Left kidney (tissue), 2 donors: ENCODE results near the gene SLC2A6. TPM values are rescaled to one million over a fixed set of nuclear protein-coding genes. Genes with fewer than 3 reads are reported as not detected.

Source experiments
- DNase-seq: peaks from one replicate; pipeline ENCODE4 v3.0.0-alpha.2; 2013
- polyA plus RNA-seq: library from polyadenylated mRNA; unstranded; fragments of 120-200 nt; gene quantifications from one replicate; pipeline ENCODE4 v1.2.1, GENCODE V29; 2013; ENCODE audit not compliant: insufficient read length

Gene SLC2A6
- polyA plus RNA-seq, 1 donor: 1.0 TPM

DNA sequence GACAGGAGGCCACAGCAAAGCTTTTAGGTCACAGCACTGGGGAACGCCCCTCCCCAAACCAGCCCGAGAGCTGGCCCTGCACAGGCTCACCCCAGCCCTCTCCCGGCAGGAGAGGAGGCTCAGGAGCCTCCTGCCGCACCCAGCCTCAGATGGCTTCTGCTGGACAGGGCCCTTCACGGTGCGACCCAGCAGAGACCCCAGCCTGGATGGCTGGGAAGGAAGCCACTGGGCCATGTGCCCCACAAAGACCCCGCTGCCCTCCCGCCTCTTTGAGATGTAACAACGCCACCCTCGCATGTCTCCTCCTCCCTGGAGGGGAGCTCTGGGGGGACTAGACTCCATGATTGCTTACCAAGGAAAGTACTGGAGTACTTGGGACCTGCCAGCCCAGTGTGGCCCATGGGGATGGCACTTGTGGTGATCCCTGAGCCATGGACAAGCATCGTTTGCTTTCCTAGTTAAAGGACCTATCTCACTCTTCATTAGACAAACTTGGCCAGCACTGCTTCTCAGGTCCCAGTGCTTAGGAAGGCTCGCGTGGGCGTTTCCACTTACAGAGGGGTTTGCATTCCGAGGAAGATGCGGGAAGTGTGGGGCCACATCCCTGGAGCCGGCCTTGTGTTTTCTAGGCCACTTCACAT, 36.8 kb upstream of the SLC2A6 start:
- no peak for DNase-seq

DNA sequence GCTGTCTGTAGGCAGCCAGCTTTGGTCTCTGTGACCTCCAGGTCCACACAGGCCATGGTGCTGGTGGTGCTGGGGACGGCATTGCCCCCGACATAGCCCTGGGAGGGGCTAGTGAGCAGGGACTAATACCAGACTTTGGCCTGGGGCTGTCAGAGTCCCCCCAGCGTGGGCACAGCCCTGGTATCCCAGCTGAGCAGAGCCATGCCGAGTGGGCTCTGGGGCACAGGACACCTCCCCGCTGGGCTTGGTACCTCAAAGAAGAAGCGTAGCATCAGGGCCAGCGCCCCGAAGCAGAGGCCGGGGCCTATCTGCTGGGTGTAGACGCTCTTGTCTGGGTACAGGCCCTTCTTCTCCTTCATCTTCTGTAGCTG, 36.3 kb upstream of the SLC2A6 start:
- DNase-seq: no peak

DNA sequence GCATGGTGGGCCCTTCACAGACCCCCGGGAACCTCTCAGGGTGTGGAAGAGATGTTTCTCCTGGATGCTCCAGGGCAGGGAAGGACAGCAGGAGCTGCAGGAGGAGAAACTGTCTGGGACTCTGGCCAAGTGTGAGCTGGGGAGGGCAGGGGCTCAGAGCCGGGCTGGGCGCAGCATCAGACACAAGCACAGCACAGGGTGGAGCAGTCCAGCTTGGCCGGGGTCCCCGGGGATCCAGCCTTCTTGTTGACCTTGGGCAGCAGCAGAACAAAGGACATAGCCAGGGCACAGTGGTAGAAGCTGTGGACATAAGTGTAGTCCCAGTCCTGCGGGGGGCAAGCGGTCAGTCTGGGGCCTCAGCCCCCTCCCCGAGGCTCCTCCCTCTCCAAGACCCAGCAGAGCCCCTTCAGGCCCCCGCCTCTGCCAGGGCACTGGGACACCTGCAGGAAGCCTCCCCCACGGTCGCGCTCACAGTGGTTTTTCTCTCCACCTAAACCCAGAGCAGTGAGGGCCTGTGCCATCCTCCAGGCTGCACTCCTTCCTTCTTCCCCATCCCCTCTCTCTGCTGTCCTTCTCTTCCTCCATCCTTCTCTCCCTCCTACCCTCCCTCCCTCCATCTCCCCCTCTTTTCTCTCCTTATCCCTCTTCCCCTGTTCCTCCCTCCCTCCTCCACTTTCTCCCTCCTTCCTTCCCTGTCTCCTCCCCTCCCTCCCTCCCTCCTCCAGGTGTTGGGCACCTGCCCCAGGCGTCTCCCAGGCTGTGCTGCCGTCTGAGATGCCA, 35.8 kb upstream of the SLC2A6 start:
- no peak for DNase-seq

DNA sequence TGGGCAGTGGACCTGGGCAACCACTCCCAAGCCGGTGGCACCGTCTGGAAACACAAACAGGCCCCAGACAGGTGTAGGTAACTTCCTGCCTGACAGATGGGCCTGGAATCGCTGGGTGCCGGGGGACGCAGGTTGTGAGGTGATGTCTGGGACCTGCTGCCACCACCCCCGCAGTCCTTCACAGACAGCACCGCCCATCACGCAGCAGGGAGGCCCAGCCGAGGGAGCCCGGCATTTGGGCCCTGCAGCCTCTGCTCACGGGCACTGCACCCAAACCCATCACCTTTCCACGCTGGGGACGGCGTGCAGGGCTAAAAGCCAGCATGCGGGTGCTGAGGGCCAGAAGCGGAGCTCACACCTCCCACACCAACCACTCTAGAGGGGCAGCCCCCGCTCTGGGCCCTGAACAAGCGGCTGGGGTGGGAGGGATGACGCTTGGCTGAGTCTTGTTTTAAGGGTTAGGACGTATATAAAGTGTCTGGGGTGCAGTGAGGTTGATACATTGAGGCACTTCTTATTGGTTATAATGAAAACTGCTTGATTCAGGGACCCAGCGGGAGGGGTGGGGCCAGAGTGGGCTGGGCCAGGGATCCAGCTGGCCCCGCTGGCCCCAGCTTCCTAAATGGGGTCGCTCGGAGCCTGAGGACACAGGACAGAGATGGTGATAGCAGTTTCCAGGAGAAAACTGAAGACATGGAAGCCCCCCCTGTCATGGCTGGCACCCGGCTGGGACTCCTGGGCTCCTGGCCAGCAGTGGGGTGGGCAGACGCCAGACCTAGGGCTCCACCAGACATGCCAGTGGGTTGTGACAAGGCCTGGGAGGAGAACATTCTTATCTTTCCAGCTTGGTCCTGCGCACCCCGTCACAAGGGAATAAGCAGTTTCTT, 34.6 kb upstream of the SLC2A6 start:
- DNase-seq: no peak

DNA sequence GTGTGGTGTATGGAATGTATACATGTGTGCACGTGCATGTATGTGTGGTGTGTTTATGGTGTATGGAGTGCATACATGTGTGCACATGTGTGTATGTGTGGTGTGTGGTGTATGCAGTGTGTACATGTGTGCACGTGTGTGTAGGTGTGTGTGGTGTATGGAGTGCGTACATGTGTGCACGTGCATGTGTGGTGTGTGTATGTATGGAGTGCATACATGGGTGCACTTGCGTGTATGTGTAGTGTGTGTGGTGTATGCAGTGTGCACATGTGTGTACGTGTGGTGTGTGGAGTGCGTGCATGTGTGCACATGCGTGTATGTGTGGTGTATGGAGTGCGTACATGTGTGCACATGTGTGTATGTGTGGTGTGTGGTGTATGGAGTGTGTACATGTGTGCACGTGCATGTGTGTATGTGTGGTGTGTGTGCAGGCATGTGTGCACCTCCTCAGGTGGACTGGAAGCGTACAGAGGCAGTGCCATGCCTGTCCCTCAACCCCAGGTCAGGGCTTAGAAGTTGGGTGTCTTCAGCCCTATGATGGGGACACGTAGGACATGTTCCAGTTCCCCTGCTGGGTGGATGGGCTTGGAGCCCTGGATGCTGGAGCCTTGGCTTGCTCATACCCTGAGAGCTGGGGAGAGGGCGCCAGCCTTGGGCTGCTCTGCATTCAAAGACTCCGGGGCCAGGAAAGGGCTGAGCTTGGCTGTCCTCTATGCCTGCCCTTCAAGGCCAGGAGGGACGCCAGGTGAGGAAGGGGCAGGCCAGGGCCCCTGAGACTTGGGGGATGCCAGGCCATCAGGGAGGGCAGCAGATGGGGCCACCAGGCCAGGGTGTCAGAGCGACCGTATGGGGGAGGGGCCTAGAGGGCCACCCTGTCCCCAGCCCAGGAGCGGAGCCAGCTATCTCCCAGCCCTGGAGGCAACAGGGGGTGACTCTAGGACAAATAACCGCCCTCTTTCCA, 33.6 kb upstream of the SLC2A6 start:
- DNase-seq: no peak

DNA sequence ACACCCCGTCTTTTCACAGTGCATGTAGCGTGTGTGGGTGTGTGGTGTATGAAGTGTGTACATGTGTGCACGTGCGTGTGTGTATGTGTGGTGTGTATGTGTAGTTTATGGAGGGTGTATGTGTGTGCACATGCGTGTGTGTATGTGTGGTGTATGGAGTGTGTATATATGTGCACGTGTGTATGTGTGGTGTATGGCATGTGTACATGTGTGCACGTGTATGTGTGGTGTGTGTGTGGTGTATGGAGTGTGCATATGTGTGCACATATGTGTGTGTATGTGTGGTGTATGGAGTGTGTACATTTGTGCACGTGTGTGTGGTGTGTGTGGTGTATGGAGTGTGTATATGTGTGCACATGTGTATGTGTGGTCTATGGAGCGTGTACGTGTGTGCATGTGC, 32.7 kb upstream of the SLC2A6 start:
- DNase-seq: no peak

DNA sequence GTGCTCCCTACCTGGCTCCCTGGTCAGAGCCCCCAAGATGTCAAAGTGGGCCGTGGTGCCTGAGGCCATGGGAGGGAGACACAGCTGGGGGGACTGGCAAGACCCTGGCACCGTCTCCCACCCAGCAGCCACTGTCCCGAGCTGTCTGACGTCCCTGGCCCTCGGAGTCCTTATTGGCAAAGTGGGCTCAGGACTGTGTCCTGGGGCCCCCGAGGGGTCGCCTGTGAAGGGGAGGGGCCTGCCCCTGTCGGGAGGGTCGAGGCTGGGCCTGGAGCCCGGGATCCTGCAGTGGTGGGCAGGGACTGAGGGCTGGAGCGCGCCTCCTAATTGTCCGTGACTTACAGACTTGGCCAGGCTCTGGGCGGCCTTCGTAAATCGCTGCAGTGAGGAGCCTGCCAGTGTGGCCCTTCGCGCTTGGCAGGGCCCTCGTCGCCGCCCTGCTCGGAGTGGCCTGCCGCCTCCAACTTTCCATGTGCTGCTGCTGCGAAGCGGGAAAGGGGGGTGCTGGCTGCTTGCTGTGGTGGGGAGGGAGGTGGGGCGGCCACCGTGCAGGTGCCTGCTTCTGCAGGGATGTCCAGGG, 32.1 kb upstream of the SLC2A6 start:
- DNase-seq: no peak

DNA sequence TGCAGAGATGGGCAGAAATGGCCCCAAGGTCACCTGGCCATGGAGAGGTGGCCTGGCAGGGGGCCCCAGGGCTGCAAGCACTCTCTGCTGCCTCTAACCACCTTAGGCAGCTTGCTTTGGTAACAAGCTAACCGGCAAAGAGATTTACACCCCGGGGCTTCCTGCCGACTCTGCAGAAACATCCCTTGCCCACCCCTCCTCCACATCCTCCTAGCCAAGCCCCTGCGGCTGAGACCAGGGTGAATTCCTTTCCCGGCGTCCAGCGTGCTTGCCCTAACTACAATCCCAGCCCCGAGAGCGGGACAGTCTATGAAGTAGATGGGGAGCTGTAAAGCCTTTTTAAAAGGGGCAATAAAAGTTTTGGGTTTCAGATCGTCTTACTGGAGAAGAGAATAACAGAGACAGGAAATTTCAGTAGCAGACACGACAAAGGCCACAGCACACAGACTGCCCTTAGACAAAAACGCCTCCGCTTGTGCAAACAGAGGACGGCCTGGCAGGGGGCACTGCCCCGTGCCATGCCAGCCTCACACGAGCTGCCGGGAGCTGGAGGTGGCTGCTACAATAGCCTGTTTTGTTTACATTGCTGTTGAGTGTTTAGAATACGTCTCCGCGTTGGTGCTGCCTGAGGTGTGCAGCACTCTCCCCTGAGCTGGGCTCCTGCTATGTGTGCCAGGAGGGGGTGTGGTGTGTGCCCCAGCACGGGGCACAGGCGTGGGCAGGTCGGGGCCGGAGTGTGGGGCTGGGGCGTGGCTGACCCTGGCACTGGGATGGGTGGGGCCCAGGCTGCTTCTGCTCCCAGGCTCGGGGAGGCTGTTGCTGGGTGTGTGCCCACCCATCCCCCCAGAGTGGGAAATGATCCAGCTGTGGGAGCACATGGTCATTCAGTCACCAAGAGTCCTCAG, 30.5 kb upstream of the SLC2A6 start:
- peak; percentile 71 for DNase-seq

DNA sequence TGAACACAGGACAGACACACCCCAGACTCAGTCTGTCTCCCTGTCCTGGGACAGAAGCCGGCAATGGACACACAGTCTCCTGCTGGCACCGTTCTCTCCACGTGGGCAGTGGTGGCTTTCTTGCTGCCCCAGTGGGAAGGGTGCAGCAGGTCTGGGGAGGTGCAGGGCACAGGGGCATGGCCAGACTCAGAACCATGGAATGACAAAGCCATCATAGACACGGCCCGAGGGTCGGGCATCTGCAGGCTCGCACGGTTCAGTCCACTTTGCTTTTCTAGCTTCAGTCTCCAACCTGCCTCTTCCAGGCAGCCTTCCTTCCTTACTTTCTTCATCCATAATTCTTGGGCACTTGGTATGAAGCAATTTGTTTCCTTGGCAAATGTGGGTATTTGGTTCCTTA, 29.1 kb upstream of the SLC2A6 start:
- no peak for DNase-seq

DNA sequence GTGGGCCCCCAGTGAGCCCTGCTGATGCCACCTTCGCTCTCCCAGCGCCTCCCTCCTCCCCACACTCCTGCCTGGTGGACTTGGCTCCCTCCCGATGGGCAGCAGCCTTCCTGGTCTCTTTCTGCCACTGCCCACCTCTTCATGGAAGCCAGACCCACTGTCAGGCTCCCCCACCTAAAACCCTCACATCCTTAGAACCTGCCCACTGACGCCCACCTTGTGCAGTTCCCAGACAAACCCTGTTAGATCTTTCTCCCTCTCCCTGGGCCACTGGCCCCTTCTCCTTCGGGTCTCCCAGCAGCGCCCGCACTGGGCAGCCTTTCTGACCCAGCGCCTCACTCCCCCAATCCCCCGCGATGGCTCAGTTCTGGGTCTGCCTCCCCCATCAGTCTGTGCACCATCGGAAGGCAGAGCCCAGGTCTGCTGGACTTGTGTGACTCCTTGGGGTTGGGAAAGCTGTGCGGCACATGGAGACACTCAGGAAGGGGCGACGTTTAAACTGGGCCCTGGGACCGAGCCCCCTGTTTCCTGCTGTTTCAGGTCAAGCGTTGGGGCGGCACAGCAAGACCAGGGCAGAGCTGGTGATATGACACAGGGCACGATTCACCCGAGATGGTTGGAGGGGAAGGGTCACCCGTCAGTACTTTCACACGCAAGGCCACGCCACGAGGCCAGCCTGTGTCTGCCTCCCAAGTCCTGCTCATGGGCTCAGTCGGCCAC, 28.5 kb upstream of the SLC2A6 start:
- DNase-seq: no peak

DNA sequence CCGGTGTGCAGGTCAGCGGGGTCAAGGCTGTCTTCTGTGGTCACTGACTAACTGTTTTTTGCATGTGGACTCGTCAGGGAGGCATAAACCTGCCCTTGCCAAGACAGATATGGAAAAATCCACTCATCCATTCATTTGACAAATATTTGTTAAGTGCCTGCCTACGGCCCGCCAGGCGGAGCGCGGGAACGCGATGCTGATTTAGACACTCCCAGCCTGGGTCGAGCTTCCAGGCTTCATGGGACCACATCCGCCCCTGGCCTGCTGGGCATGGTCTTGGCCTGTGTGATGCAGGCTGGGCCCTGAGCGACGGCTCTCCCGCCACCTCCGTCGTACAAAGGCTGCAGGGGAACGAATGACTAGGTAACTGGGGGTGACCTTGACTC, 27.7 kb upstream of the SLC2A6 start:
- DNase-seq: no peak

DNA sequence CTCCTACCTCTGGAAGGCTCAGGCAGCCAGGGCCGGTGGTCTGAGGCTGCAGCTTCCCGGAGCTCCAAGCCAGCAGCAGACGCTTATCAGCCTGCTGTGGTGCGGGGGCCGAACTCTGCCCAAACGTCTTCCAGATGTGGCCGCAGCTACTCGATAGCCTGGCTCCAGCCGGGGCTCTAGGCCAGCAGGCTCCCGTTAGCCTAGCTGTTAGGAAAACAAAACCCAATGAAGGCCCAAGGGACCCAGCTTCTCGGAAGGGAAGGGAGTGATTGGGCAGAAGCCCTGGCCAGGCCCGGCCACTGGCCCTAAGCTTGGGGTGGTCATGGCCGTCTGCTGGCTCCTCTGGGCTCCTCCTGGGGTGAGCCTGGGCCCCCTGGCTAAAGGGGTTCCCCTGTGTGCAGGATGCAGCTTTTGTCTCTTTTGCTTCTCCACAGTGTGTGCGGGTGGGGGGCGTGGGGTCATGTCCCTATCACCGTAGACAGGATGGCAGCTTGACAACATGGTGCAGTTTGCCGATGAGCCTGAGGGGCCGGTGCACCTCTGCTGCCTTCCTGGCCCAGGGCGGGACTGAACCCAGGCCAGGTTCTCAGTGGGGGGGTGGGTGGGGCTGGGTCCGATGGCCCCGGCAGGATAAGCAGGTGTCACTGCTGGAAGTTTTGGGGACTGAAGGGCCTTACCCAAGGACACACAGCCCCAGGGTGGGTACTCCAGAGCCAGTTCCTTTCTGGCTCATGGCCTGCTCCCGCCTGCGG, 27.2 kb upstream of the SLC2A6 start:
- DNase-seq: no peak

DNA sequence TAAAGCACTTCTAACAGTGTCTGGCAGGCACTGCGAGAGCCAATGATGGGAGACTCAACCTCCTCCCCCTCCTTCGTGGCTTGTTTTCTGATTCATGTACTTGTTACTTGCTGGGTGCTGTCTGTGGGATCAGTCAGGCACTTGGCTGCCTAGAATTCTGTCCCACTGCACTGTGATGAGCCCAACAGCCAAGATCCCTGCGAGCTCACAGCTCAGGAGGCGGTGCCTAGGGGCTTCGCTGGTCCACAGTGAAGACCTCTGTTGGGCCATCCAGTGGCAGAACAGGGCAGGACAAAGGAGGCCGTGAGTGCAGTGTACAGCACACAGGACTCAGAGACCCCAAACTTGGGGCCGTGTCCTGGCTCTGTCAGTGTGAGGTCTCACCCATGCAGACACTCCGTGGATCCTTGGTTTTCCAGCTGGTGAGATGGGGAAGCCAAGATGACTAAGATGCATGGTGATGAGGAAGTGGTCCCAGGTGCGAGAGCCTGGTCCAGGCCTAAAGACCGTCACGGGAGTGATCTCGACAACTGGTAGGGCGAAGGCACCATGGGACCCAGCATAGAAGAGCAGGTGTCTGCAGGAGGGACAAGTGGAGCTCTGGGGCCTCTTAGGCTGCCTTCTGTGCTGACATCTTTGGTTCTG, 26.4 kb upstream of the SLC2A6 start:
- DNase-seq: no peak

DNA sequence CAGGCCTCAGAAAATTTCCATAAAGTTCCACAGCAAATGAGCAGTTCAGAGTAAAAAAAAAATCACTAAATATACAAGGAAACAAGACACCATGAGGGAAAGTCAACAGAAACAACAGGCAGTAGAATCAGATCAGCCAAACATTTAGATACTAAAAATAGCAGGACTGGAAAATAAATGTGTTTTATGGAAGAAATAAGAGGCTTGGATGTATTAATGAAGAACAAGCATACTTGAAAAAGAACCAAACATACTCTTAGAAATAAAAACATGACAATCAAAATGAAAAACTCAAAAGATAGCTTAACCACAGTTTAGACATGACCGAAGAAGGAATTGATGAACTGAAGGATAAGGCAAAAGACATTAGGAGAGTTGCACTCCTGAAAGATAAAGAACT, 23.2 kb upstream of the SLC2A6 start:
- no peak for DNase-seq

DNA sequence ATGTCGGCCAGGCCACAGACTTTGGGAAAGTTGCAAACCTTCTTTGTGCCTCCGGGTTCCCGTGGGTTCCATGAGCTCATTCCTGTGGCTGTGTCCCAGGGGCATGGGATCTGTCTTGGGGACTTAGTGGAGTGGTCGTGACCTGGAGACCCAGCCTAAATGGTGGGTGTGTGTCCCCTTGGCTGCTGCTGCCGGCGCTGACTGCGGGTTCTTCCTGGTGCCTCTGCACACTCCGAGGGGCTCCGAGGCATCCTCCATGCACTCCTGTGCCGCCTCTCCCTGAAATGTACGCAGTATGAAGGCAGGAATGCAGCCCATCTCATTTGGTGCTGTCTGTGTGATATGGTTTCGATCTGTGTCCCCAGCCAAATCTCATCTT, 21.0 kb upstream of the SLC2A6 start:
- DNase-seq: no peak

DNA sequence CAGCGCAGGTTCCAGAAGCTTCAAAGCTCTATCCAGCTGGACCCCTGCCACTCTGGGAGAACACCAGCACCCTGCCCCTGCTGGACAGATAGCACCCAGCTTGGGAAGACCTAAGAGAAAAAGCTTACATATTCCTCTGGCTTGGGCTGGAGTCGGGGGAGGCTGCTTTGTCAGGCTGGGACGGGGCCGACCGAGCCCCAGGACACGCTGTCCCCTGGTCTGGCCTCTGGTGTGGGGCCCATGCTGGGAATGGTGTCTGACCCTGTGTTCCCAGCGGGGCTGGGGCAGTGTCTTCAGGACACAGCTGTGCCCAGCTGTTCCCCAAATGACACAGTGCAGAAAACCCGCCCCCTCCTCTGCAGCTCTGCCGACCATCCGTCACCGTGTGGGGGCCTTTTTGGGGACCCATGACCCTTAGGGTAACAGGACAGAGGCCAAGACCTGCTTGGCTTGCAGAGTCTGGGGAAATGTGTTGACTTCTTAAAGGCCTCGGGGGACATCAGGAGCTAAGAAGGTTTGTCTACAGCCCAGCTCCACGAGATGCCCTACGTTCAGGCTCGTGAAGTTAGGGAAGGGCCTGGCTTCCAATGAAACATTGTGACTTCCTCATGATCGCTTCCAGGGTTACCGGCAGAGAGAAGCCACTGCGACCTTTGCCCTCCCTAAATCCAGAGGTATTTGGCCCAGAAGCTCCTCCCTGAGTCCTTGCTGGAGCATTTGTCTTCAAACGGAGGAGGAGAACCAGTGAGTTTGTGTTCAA, 20.4 kb upstream of the SLC2A6 start:
- DNase-seq: no peak
